Astrocyte of the spinal cord (primary cell): ENCODE data around the gene MS4A8.
"Not testable (repeated sequence)": the region's sequence is repeated elsewhere in the genome, so short reads cannot be mapped to it uniquely, and the experiment has no call there.

Source experiments
- DNase-seq: peaks from one replicate; pipeline ENCODE4 v3.0.0; 2011; ENCODE audit warnings: low read depth, low spot score
- H3K4me3 ChIP-seq: 2 replicates; pipeline ENCODE4 v1.5.1; 2011; ENCODE audit warnings: low read depth, mild to moderate bottlenecking, low read length, moderate library complexity
- in situ Hi-C: cut with HindIII; loops from 2 replicates; pipeline ENCODE4 v1.10.0; 2017; ENCODE audit warnings: low sequenced_read_pairs
- TF ChIP-seq, protein P1 (sequence below): IDR thresholded peaks from 2 replicates; pipeline ENCODE4 v1.5.1; 2012; ENCODE audit warnings: low read depth, mild to moderate bottlenecking, low read length, inconsistent platforms

The MS4A8 gene

DNA sequence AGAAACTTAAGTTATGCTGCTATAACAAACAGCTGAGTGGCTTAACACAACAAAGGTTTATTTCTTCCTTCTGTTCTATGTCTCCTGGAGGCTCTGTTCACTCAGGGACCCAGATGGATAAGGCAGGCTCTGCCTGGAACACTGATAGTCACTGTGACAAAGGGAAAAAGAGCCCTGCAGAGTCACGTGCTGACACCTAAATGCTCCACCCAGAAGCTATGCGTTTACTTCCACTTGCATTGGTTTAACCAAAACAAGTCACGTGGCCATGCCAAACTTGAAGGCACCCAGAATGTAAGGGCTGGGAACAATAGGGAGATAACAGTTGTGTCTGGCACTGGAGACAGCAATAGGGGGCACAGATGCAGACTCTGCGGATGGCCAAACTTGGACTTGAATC is 53.9 kb downstream of the MS4A8 start:
- no peak overlapping the region for H3K4me3 ChIP-seq
- TF ChIP-seq, protein P1, sequence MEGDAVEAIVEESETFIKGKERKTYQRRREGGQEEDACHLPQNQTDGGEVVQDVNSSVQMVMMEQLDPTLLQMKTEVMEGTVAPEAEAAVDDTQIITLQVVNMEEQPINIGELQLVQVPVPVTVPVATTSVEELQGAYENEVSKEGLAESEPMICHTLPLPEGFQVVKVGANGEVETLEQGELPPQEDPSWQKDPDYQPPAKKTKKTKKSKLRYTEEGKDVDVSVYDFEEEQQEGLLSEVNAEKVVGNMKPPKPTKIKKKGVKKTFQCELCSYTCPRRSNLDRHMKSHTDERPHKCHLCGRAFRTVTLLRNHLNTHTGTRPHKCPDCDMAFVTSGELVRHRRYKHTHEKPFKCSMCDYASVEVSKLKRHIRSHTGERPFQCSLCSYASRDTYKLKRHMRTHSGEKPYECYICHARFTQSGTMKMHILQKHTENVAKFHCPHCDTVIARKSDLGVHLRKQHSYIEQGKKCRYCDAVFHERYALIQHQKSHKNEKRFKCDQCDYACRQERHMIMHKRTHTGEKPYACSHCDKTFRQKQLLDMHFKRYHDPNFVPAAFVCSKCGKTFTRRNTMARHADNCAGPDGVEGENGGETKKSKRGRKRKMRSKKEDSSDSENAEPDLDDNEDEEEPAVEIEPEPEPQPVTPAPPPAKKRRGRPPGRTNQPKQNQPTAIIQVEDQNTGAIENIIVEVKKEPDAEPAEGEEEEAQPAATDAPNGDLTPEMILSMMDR = no peak
- in situ Hi-C loops = no loop called here
- DNase-seq = no peak

DNA sequence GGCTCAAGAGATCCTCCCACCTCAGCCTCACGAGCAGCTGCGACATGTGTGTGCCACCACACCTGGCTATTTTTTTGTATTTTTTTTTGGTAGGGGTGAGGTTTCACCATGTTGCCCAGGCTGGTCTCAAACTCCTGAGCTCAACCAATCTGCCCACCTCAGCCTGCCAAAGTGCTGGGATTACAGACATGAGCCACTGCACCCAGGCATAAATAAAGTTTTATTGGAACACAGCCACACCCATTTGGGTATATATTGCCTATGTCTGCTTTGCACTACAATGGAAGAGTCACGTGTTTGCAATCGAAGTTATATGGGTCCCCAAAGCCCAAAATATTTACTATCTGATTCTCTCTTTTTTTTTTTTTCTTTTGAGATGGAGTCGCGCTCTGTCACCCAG is 55.5 kb downstream of the MS4A8 start:
- in situ Hi-C loops = no loop called here
- TF ChIP-seq, protein P1 = no peak

GRCh38 chr11:60756307-60757032 is 57.1 kb downstream of the MS4A8 start, which contains the start of gene MS4A15:
Gene MS4A15, plus strand, starts transcription at chr11:60756867. Its CDS starts 6,867 bp downstream, at chr11:60763734.
- in situ Hi-C loops = no loop called here
- DNase-seq = peak; percentile 1
- H3K4me3 ChIP-seq = no peak within 1 kb of the TSS
- TF ChIP-seq, protein P1 = peak; percentile 9

More for the DNA sequence above, 55.5 kb downstream of the MS4A8 start:
- DNase-seq = no peak
- no peak overlapping the region for H3K4me3 ChIP-seq

DNA sequence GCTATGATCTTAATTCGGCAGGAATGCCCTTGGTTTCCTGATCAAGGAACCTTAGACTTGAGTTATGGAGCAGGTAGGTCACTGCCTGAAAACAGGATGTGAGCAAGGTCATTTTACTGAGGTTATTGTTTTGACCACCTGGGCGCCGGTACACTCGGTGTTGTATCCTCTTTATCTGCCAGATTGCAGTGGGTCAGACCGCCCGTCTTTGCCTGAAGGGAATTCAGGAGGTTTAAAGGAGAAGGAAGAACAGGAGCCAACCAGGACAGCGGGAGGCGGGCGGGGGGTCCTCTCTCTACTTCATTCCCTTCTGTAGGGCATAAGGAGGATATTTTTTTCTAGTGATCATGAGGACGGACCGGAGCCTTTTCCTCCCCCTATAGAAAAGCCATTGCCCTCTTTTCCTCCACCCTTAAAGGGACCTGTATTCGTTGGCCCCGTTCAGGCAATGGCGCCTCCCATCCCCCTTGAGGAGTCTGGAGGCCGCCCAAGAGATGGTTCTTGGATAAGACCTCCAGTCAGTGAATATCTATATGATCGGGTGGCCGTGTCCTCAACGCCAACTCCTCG is 57.9 kb downstream of the MS4A8 start:
- no peak overlapping the region for H3K4me3 ChIP-seq
- DNase-seq = no peak
- TF ChIP-seq, protein P1 = no peak
- in situ Hi-C loops = no loop called here

GRCh38 chr11:60758671-60759070 is 59.3 kb downstream of the MS4A8 start:
- in situ Hi-C loops, H3K4me3 ChIP-seq, DNase-seq: not testable (repeated sequence)

DNA sequence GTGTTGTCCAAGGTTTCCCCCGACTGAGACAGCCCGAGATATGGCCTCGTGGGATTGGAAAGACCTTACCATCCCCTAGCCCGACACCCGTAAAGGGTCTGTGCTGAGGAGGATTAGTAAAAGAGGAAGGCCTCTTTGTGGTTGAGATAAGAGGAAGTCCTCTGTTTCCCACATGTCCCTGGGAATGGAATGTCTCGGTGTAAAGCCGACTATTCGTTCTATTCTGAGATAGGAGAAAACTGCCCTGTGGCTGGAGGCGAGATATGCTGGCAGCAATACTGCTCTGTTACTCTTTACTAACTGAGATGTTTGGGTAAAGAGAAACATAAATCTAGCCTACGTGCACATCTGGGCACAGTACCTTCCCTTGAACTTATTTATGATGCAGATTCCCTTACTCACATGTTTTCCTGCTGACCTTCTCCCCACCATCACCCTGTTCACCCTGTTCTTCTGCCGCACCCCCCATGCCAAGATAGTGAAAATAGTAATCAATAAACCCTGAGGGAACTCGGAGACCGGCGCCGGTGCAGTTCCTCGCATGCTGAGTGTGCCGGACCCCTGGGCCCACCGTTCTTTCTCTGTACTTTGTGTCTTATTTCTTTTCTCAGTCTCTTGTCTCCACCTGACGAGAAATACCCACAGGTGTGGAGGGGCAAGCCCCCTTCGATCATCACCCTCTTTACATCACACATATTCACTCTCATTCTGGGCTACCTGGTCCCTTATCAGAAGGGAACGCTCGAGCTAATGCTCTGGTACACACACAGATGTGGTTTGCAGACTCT is 60.2 kb downstream of the MS4A8 start:
- DNase-seq, H3K4me3 ChIP-seq, in situ Hi-C loops: not testable (repeated sequence)

DNA sequence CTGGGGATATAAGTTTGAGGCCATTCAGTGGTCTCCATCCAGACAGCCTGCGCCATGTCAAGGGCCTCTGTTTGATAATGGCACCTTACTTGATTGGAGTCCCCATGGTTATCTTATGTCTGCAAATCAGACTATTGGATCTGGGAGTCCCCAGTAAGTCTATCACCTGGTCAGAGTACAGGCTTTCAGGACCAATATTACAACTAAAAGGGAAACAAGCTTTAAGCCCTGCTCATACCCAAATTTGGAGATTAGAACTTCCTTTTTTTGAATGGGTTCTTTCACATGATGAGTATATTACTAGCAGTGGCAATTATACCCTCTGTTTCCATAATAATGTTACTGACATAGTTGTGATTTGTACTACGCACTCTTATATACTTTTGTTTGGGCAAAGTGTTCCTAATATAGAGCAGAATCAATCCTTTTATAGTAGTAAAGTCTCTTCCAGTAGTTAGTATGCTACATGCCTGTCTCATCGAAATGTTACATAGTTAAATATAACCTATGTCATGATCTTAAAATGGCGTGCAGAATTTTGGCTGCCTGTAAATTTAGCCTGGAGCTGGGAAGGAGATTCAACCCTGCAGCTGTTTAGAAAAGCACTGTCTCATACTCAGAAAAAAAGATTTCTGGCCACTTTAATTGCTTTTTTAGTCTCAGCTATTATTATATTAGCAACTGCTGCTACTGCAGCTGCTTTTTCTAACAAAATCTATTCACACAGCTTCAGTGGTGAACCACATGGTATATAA is 62.2 kb downstream of the MS4A8 start:
- in situ Hi-C loops = no loop called here
- no peak for DNase-seq
- TF ChIP-seq, protein P1 = no peak
- H3K4me3 ChIP-seq = no peak overlapping the region
